Tibial nerve (tissue), 4 donors: ENCODE measurements around the gene C19orf12. TPM values are rescaled to one million over a fixed set of nuclear protein-coding genes. Genes with fewer than 3 reads are reported as not detected.

Experiments
- DNase-seq, 2 donors: peaks; one replicate each; pipeline ENCODE4 v3.0.0-alpha.2; 2019; ENCODE audit warnings: low spot score in 2 of 2
- H3K27ac ChIP-seq, 4 donors: fragments of 200-600 bp; sonication (generic) in 3 of 4; one replicate each; pipeline ENCODE4 v1.5.1; 2017 to 2019; ENCODE audit warnings: mild to moderate bottlenecking in 1 of 4
- H3K27me3 ChIP-seq, 2 donors: fragments of 200-600 bp; sonication (generic) in 1 of 2; one replicate each; pipeline versions ENCODE4 v1.5.1 to v1.6.0; 2017 to 2019
- H3K36me3 ChIP-seq, 3 donors: fragments of 200-600 bp; sonication (generic); one replicate each; pipeline ENCODE4 v1.5.1; 2018 to 2019
- H3K4me1 ChIP-seq, 4 donors: fragments of 200-600 bp; sonication (generic) in 3 of 4; one replicate each; pipeline ENCODE4 v1.5.1; 2017 to 2019
- H3K4me3 ChIP-seq, 4 donors: fragments of 200-600 bp; sonication (generic) in 3 of 4; one replicate each; pipeline ENCODE4 v1.5.1; 2017 to 2019; ENCODE audit warnings: mild to moderate bottlenecking in 1 of 4, moderate library complexity in 1 of 4
- H3K9me3 ChIP-seq, 4 donors: fragments of 200-600 bp; sonication (generic) in 3 of 4; one replicate each; pipeline ENCODE4 v1.5.1; 2017 to 2019
- CTCF ChIP-seq, 5 experiments: fragments of 200-600 bp in 3 of 5; fragments of 450-650 bp in 2 of 5; sonication (generic) in 3 of 5; IDR thresholded peaks; one replicate each; pipeline ENCODE4 v1.5.1; 2016 to 2019; ENCODE audit warnings: antibody characterized with exemption in 5 of 5, mild to moderate bottlenecking in 3 of 5, moderate library complexity in 2 of 5
- EP300 ChIP-seq, 2 donors: sonication (generic); formaldehyde crosslinking; IDR thresholded peaks; one replicate each; pipeline ENCODE4 v1.6.1; 2017; ENCODE audit warnings: antibody characterized with exemption in 2 of 2, mild to moderate bottlenecking in 1 of 2
- POLR2A ChIP-seq, 2 donors: fragments of 450-650 bp; IDR thresholded peaks; one replicate each; pipeline ENCODE4 v1.6.1; 2017; ENCODE audit warnings: antibody characterized with exemption in 2 of 2, mild to moderate bottlenecking in 2 of 2, moderate library complexity in 2 of 2
- WGBS, 2 donors: methylation state at CpG; one replicate each; pipeline ENCODE4 v1.1.5; 2018; 5-methylcytosine and 5-hydroxymethylcytosine counted together
- total RNA-seq, 4 donors: library from RNA; depleted of rRNA; stranded (reverse); fragments of >200 nt; gene quantifications; one replicate each; pipeline ENCODE4 v1.1.0, GENCODE V29; 2016

C19orf12 gene
- total RNA-seq, 4 donors from 2014 or later: 52.5 to 71.6 (median 56.7) TPM

GRCh38 chr19:29694669-29695627, 20.1 kb downstream of the C19orf12 start:
- TF ChIP-seq POLR2A (IDR thresholded peaks at IDR 0.05) (no peak), EP300 (IDR thresholded peaks at IDR 0.05) (peak in 1 of 2 donors; percentile 65), CTCF (IDR thresholded peaks at IDR 0.05) (peak; percentile 88 to 94 (median 92))
- Histone ChIP-seq H3K4me3 (no peak overlapping the region), H3K36me3 (peaks cover 0 to 9% (median 0%) of the 10 kb centered on the region in 3 donors), H3K9me3 (peaks cover 0 to 10% (median 1%) of the 10 kb centered on the region in 4 donors), H3K27ac (peak overlapping the region; percentile 2 to 67 (median 8)), H3K27me3 (no peaks in the 10 kb centered on the region), H3K4me1 (peaks cover 0 to 19% (median 7%) of the 10 kb centered on the region in 4 donors)
- WGBS, 2 donors: 70 to 78% methylated on average over 8 to 18 of the region's 19 CpGs
- DNase-seq: peak; percentile 79 to 84

DNA sequence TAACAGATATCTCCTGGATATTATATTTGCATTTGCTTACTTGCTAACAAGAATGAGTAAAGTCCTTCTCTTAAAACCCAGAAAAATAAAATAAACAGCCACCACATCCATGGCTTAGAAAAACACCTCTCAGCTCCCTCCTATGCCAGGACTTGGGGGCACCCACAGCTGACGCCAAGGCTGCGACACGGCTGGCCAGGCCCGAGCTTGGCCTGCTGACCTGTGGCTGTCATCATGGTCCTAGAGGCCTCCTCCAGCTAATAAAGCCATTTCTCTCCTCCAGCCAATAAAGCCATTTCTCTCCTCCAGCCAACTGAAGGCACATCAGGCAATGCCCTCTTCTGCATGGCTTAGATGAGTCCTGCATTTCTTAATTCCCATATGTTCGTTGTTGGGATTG, 20.9 kb downstream of the C19orf12 start:
- TF ChIP-seq CTCF (IDR thresholded peaks at IDR 0.05) (no peak), EP300 (IDR thresholded peaks at IDR 0.05) (no peak), POLR2A (IDR thresholded peaks at IDR 0.05) (no peak)
- whole genome bisulfite sequencing, 2 donors: 46 to 54% methylated on average over 5 of the region's 5 CpGs
- Histone ChIP-seq H3K4me1 (peaks cover 0 to 19% (median 7%) of the 10 kb centered on the region in 4 donors), H3K27ac (peak overlapping the region in 3 of 4 donors; percentile 6 to 67 (median 10)), H3K4me3 (no peak overlapping the region), H3K36me3 (peaks cover 0 to 9% (median 0%) of the 10 kb centered on the region in 3 donors), H3K27me3 (no peaks in the 10 kb centered on the region), H3K9me3 (peaks cover 0 to 11% (median 1%) of the 10 kb centered on the region in 4 donors)
- DNase-seq: no peak

DNA sequence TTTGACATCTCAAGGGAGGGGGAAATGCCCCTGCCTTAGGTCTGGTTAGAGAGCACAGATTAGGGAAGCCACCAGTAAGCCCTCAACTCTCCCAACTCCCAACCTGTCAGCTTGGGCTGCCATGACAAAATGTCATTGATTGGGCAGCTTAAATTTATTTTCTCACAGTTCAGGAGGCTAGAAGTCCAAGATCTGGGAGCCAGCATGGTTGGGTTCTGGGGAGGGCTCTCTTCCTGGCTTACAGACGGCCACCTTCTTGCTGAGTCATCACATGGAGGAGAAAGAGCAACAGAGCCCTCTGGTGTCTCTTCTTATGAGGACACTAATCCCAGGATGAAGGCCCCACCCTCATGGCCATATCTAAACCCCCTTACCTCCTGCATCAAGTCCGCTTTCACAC, 24.2 kb downstream of the C19orf12 start:
- DNase-seq: no peak
- TF ChIP-seq CTCF (IDR thresholded peaks at IDR 0.05) (peak in 3 of 5 experiments; percentile 18 to 35 (median 25)), POLR2A (IDR thresholded peaks at IDR 0.05) (no peak)
- 60% methylated on average over 2 of the region's 2 CpGs for WGBS, 2 donors

DNA sequence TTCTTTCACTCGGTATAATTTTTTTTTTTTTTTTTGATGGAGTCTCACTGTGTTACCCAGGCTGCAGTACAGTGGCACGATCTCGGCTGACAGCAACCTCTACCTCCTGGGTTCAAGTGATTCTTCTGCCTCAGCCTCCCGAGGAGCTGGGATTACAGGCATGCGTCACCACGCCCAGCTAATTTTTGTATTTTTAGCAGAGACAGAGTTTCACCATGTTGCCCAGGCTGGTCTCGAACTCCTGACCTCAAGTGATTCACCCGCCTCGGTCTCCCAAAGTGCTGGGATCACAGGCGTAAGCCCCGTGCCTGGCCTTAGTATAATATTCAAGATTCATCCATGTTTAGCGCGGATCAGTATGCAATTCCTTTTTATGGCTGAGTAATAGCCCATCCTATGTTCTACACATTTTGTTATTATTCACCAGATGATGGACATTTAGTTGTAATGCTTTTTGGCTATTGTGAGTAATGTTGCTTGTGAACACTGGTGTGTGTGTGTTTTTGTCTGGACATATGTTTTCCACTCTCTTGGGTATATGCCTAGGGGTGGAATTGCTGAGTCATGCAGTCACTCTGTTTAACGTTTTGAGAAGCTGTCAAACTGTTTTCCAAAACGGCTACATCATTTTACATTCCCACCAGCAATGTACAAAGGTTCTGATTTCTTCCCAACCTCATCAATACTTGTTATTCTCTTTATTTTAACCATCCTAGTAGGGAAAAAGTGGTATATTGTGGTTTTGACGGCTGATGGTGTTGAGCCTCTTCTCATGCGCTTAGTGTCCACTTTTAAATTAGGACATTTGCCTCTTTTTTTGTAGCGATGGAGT, 26.9 kb downstream of the C19orf12 start:
- peaks cover 0 to 11% (median 1%) of the 10 kb centered on the region in 4 donors for H3K9me3 ChIP-seq
- WGBS, 2 donors: 66 to 78% methylated on average over 18 of the region's 18 CpGs
- H3K4me1 ChIP-seq: peaks cover 0 to 22% (median 4%) of the 10 kb centered on the region in 4 donors
- H3K27ac ChIP-seq: peak overlapping the region in 2 of 4 donors; percentile 88 to 91
- no peaks in the 10 kb centered on the region for H3K27me3 ChIP-seq
- no peak overlapping the region for H3K4me3 ChIP-seq
- H3K36me3 ChIP-seq: peaks cover 0 to 9% (median 0%) of the 10 kb centered on the region in 3 donors
- no peak for DNase-seq
- no peak for TF ChIP-seq EP300 (IDR thresholded peaks at IDR 0.05)

More for the DNA sequence above, 24.2 kb downstream of the C19orf12 start:
- Histone ChIP-seq H3K27ac (peak overlapping the region in 1 of 4 donors; percentile 52), H3K4me3 (no peak overlapping the region), H3K27me3 (no peaks in the 10 kb centered on the region), H3K4me1 (peaks cover 0 to 33% (median 10%) of the 10 kb centered on the region in 4 donors), H3K36me3 (peaks cover 0 to 9% (median 0%) of the 10 kb centered on the region in 3 donors), H3K9me3 (peaks cover 0 to 11% (median 1%) of the 10 kb centered on the region in 4 donors)

- H3K27ac ChIP-seq: peak overlapping the region; percentile 40 to 91 (median 78)
- peaks cover 0 to 11% (median 1%) of the 10 kb centered on the region in 4 donors for H3K9me3 ChIP-seq
- peak in 1 of 2 donors; percentile 67 for DNase-seq
- H3K36me3 ChIP-seq: peaks cover 0 to 9% (median 0%) of the 10 kb centered on the region in 3 donors
- peaks cover 0 to 29% (median 10%) of the 10 kb centered on the region in 4 donors for H3K4me1 ChIP-seq
- TF ChIP-seq EP300 (IDR thresholded peaks at IDR 0.05) (peak in 1 of 2 donors; percentile 61), CTCF (IDR thresholded peaks at IDR 0.05) (no peak), POLR2A (IDR thresholded peaks at IDR 0.05) (no peak)
- WGBS, 2 donors: 51 to 52% methylated on average over 17 of the region's 17 CpGs
- no peaks in the 10 kb centered on the region for H3K27me3 ChIP-seq
- H3K4me3 ChIP-seq: peak overlapping the region in 2 of 4 donors; percentile 1 to 32
Measured at GRCh38 chr19:29687244-29687896, 27.7 kb downstream of the C19orf12 start.
